Loucy (cell line): ENCODE results near the gene ABI1.
A peak's percentile ranks its signal among the peaks of the same experiment; 100 is the strongest.

ENCODE experiments used
- H2AFZ ChIP-seq: fragments of 200-600 bp; sonication (generic); 2 replicates; pipeline ENCODE4 v1.6.0; 2016; ENCODE audit warnings: antibody characterized with exemption, mild to moderate bottlenecking, low read length, moderate library complexity
- H3F3A ChIP-seq: fragments of 200-600 bp; 2 replicates; pipeline ENCODE4 v1.6.0; 2016; ENCODE audit warnings: antibody characterized with exemption, low read depth, mild to moderate bottlenecking
- H3K27me3 ChIP-seq: fragments of 200-600 bp; sonication (generic); 2 replicates; pipeline ENCODE4 v1.6.1; 2014; ENCODE audit warnings: low read length, mild to moderate bottlenecking; ENCODE audit not compliant: insufficient read depth, poor library complexity, severe bottlenecking
- H3K36me3 ChIP-seq: fragments of 200-600 bp; sonication (generic); 2 replicates; pipeline ENCODE4 v1.6.1; 2016; ENCODE audit warnings: low read length; ENCODE audit not compliant: insufficient read depth
- H3K4me1 ChIP-seq: fragments of 200-600 bp; sonication (generic); 2 replicates; pipeline ENCODE4 v1.5.1; 2014; ENCODE audit warnings: low read length, mild to moderate bottlenecking; ENCODE audit not compliant: insufficient read depth, poor library complexity, severe bottlenecking
- H3K4me2 ChIP-seq: fragments of 200-600 bp; sonication (generic); 2 replicates; pipeline ENCODE4 v1.6.0; 2014; ENCODE audit warnings: antibody characterized with exemption, low read length, low read depth, mild to moderate bottlenecking; ENCODE audit not compliant: poor library complexity, severe bottlenecking
- H3K4me3 ChIP-seq: fragments of 200-600 bp; sonication (generic); 2 replicates; pipeline ENCODE4 v1.5.1; 2014; ENCODE audit warnings: low read length, mild to moderate bottlenecking, mixed read lengths; ENCODE audit not compliant: poor library complexity, severe bottlenecking
- H3K79me2 ChIP-seq: fragments of 200-600 bp; sonication (generic); 2 replicates; pipeline ENCODE4 v1.6.1; 2014; ENCODE audit warnings: low read length; ENCODE audit not compliant: insufficient read depth
- H3K9ac ChIP-seq: fragments of 200-600 bp; sonication (generic); 2 replicates; pipeline ENCODE4 v1.6.0; 2014; ENCODE audit warnings: mild to moderate bottlenecking, low read depth, low read length, moderate library complexity; ENCODE audit not compliant: poor library complexity, severe bottlenecking
- H3K9me2 ChIP-seq: fragments of 200-600 bp; sonication (generic); replicated peaks from 2 replicates; pipeline ENCODE4 v1.6.1; 2016; ENCODE audit warnings: low read depth, low read length, mixed read lengths
- H3K9me3 ChIP-seq: fragments of 200-600 bp; sonication (generic); 2 replicates; pipeline ENCODE4 v1.6.1; 2014; ENCODE audit warnings: mild to moderate bottlenecking, antibody characterized with exemption, low read length, low read depth; ENCODE audit not compliant: insufficient read depth
- H4K20me1 ChIP-seq: fragments of 200-600 bp; sonication (generic); 2 replicates; pipeline ENCODE4 v1.6.0; 2014; ENCODE audit warnings: antibody characterized with exemption, low read length, mild to moderate bottlenecking; ENCODE audit not compliant: insufficient read depth, poor library complexity, severe bottlenecking
- CTCF ChIP-seq: fragments of 200-600 bp; sonication (generic); conservative IDR thresholded peaks from 2 replicates; pipeline ENCODE4 v1.5.1; 2014; ENCODE audit warnings: mild to moderate bottlenecking, antibody characterized with exemption, low read length
- EZH2phosphoT487 ChIP-seq: fragments of 200-600 bp; IDR thresholded peaks from 2 replicates; pipeline ENCODE4 v1.6.1; 2018; ENCODE audit warnings: antibody characterized with exemption, mild to moderate bottlenecking, moderate library complexity, borderline replicate concordance

Gene ABI1

GRCh38 chr10:26854524-26854923 is 6.2 kb downstream of the ABI1 start:
- Histone ChIP-seq H3K36me3 (no peaks in the 10 kb centered on the region), H3K27me3 (no peaks in the 10 kb centered on the region)

GRCh38 chr10:26844396-26844975 is 16.3 kb downstream of the ABI1 start:
- Histone ChIP-seq H3K9me2 (no peaks in the 10 kb centered on the region), H3K79me2 (peaks cover 97% of the 10 kb centered on the region), H3F3A (no peaks in the 10 kb centered on the region; the same call in 1 of the 2 replicates), H3K9me3 (no peaks in the 10 kb centered on the region), H3K36me3 (no peaks in the 10 kb centered on the region; the same call in 1 of the 2 replicates), H3K4me3 (no peak overlapping the region), H3K4me1 (peaks cover 33% of the 10 kb centered on the region), H2AFZ (no peak overlapping the region), H3K27me3 (no peaks in the 10 kb centered on the region), H3K9ac (no peak overlapping the region), H4K20me1 (peaks cover 73% of the 10 kb centered on the region), H3K4me2 (peak overlapping the region; percentile 6)
- TF ChIP-seq CTCF (no peak), EZH2phosphoT487 (no peak)

More at GRCh38 chr10:26854524-26854923, 6.2 kb downstream of the ABI1 start:
- peak overlapping the region; percentile 53 for H3K9ac ChIP-seq
- peaks cover 54% of the 10 kb centered on the region for H3K4me1 ChIP-seq
- no peak overlapping the region for H2AFZ ChIP-seq
- no peaks in the 10 kb centered on the region for H3K9me3 ChIP-seq
- H3K4me3 ChIP-seq, result peak overlapping the region; percentile 59
- H3F3A ChIP-seq, result no peaks in the 10 kb centered on the region
- peaks cover 100% of the 10 kb centered on the region for H3K79me2 ChIP-seq
- H4K20me1 ChIP-seq, result peaks cover 93% of the 10 kb centered on the region
- H3K4me2 ChIP-seq, result peak overlapping the region; percentile 89
- no peaks in the 10 kb centered on the region for H3K9me2 ChIP-seq
- no peak for TF ChIP-seq CTCF
- no peak for TF ChIP-seq EZH2phosphoT487

- H2AFZ ChIP-seq, result no peak overlapping the region
- TF ChIP-seq EZH2phosphoT487 (no peak), CTCF (no peak)
- H3K9me2 ChIP-seq, result no peaks in the 10 kb centered on the region
- no peaks in the 10 kb centered on the region; the same call in 1 of the 2 replicates for H3F3A ChIP-seq
- no peaks in the 10 kb centered on the region for H3K27me3 ChIP-seq
- peaks cover 35% of the 10 kb centered on the region for H3K4me1 ChIP-seq
- no peaks in the 10 kb centered on the region for H3K9me3 ChIP-seq
- no peaks in the 10 kb centered on the region; the same call in 1 of the 2 replicates for H3K36me3 ChIP-seq
- peaks cover 97% of the 10 kb centered on the region for H3K79me2 ChIP-seq
- H3K4me2 ChIP-seq, result no peak overlapping the region
- H4K20me1 ChIP-seq, result peaks cover 70% of the 10 kb centered on the region
- no peak overlapping the region for H3K4me3 ChIP-seq
- H3K9ac ChIP-seq, result no peak overlapping the region
These were observed 17.0 kb downstream of the ABI1 start for GRCh38 chr10:26843736-26844135.
